ENCODE measurements around the gene AHDC1.

Gene AHDC1

GRCh38 chr1:27601321-27601770, 2.6 kb downstream of the AHDC1 start:
- DNase-seq (ENCODE audit: low read depth, low spot score): no peak
- peak overlapping the region; percentile 87 for H3K4me3 ChIP-seq (ENCODE audit: low read depth, low read length)
- ChIA-PET CTCF (interaction anchor here (0.7 to 20.5 kb wide), 17 partner anchors 10 to 305 kb away, joined by 3 to 689 read pairs (median 5); no protein-coding TSS in a partner anchor), POLR2A (interaction anchor here (1.1 to 1.8 kb wide), 4 partner anchors 11 to 301 kb away, joined by 3 to 9 read pairs (median 6); no protein-coding TSS in a partner anchor)
- TF ChIP-seq CTCF (IDR thresholded peaks at IDR 0.05; ENCODE audit: insufficient read depth, low read length, missing control alignments): no peak

DNA sequence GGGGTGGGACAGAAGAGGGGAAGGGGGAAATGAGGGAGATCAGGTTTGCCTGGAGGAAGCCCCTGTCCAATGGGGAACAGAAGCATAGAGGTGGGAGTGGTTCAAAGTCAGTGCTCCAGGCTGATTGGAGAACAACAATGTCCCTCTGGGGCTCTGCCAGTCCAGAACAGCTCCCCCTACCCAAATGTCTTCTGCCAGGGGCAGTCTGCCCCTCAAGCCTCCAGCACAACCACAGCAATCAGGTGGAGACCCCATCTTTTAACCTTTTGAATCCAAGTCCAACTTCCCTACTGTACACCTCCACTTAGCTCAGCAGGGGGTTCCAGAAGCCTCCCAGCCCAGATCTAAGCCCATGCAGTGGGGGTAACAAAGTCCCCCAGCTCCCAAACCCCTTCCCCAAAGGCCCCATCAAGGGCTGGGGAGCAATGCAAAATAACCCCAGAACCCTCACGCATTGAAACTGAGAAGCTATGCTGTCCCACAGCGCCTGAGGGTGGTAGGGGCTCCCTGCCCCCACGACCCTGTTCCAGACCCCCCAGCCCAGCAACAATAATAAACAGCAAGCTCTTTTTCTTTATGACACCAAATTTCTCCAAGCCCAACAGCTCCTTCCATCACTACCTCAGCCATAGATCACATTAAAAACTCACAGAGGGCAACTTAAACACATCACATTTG, 3.3 kb downstream of the AHDC1 start:
- no peak for TF ChIP-seq CTCF (IDR thresholded peaks at IDR 0.05; ENCODE audit: insufficient read depth, low read length, missing control alignments)
- ChIA-PET POLR2A (interaction anchor here (1.1 to 1.5 kb wide), 2 partner anchors 10 to 39 kb away, joined by 3 read pairs; no protein-coding TSS in a partner anchor), CTCF (interaction anchor here (0.9 to 20.5 kb wide), 15 partner anchors 7 to 305 kb away, joined by 3 to 689 read pairs (median 6); no protein-coding TSS in a partner anchor)
- DNase-seq (ENCODE audit: low read depth, low spot score): no peak
- H3K4me3 ChIP-seq (ENCODE audit: low read depth, low read length): peak overlapping the region; percentile 30

- peak overlapping the region; percentile 30 for H3K4me3 ChIP-seq (ENCODE audit: low read depth, low read length)
- DNase-seq (ENCODE audit: low read depth, low spot score): no peak
- TF ChIP-seq CTCF (IDR thresholded peaks at IDR 0.05; ENCODE audit: insufficient read depth, low read length, missing control alignments): no peak
- CTCF ChIA-PET: interaction anchor here (0.7 to 20.5 kb wide), 13 partner anchors 8 to 298 kb away, joined by 3 to 689 read pairs (median 5); no protein-coding TSS in a partner anchor
- POLR2A ChIA-PET: interaction anchor here (0.8 to 1.1 kb wide), 4 partner anchors 9 to 183 kb away, joined by 3 read pairs; partner anchors contain the start of gene WASF2
Measured at GRCh38 chr1:27599605-27600497, 4.1 kb downstream of the AHDC1 start.

- no peak for TF ChIP-seq CTCF (IDR thresholded peaks at IDR 0.05; ENCODE audit: insufficient read depth, low read length, missing control alignments)
- POLR2A ChIA-PET: interaction anchor here (0.8 to 1.1 kb wide), 3 partner anchors 31 to 182 kb away, joined by 3 read pairs; partner anchors contain the start of gene WASF2
- CTCF ChIA-PET: interaction anchor here (0.6 to 20.5 kb wide), 8 partner anchors 9 to 298 kb away, joined by 3 to 689 read pairs (median 4); no protein-coding TSS in a partner anchor
- DNase-seq (ENCODE audit: low read depth, low spot score): no peak
- peak overlapping the region; percentile 30 for H3K4me3 ChIP-seq (ENCODE audit: low read depth, low read length)
Measured at GRCh38 chr1:27598902-27599528, 4.9 kb downstream of the AHDC1 start.

- DNase-seq (ENCODE audit: low read depth, low spot score): no peak
- no peak for TF ChIP-seq CTCF (IDR thresholded peaks at IDR 0.05; ENCODE audit: insufficient read depth, low read length, missing control alignments)
- ChIA-PET POLR2A (no interaction called here), CTCF (interaction anchor here (1.2 to 20.5 kb wide), 3 partner anchors 10 to 182 kb away, joined by 4 to 689 read pairs (median 8); no protein-coding TSS in a partner anchor)
- H3K4me3 ChIP-seq (ENCODE audit: low read depth, low read length): peak overlapping the region; percentile 30; the same call in 1 of the 2 replicates
Measured at GRCh38 chr1:27598295-27598687, 5.7 kb downstream of the AHDC1 start.
